WTC11 (cell line): ENCODE results near the gene YY2. TPM values are rescaled to one million over a fixed set of nuclear protein-coding genes. Genes with fewer than 3 reads are reported as not detected.

ENCODE experiments used
- ATAC-seq: fragments of 200-7000 bp; cut with Tn5 transposase; 2 replicates; pipeline ENCODE4 v1.10.0; 2021; ENCODE audit warnings: mild to moderate bottlenecking, moderate library complexity
- CTCF ChIA-PET: fragments of 300-600 bp; sonication (Branson Sonifier 250); formaldehyde crosslinking; loops from one replicate; lab custom pipeline; 2021; ENCODE audit warnings: antibody characterized with exemption; lab: Charles Lee
- POLR2A ChIA-PET: fragments of 350-600 bp; sonication (Branson Sonifier 250); formaldehyde crosslinking; loops from one replicate; lab custom pipeline; 2021; ENCODE audit warnings: antibody characterized with exemption; lab: Charles Lee
- DNase-seq: peaks from one replicate; pipeline ENCODE4 v3.0.0; 2021; ENCODE audit warnings: low spot score
- H3K27ac Mint-ChIP-seq: 2 replicates; pipeline ENCODE4 v1.8.0; 2021; ENCODE audit warnings: mixed read lengths
- H3K27me3 Mint-ChIP-seq: 2 replicates; pipeline ENCODE4 v1.8.0; 2021; ENCODE audit warnings: low read depth, mild to moderate bottlenecking, moderate library complexity, mixed read lengths
- H3K36me3 Mint-ChIP-seq: 2 replicates; pipeline ENCODE4 v1.8.0; 2021; ENCODE audit warnings: mixed read lengths
- H3K4me1 Mint-ChIP-seq: 2 replicates; pipeline ENCODE4 v1.8.0; 2022; ENCODE audit warnings: mixed read lengths
- H3K4me3 Mint-ChIP-seq: 2 replicates; pipeline ENCODE4 v1.8.0; 2021; ENCODE audit warnings: mild to moderate bottlenecking, moderate library complexity, mixed read lengths
- H3K9me3 Mint-ChIP-seq: 2 replicates; pipeline ENCODE4 v1.8.0; 2021; ENCODE audit warnings: mixed read lengths
- CREM ChIP-seq: sonication (generic); formaldehyde crosslinking; IDR thresholded peaks from 2 replicates; pipeline ENCODE4 v1.8.1; 2022; ENCODE audit warnings: mild to moderate bottlenecking, missing genetic modification reagents, moderate library complexity
- ESRRA ChIP-seq: sonication (generic); formaldehyde crosslinking; IDR thresholded peaks from 2 replicates; pipeline ENCODE4 v1.8.1; 2022; ENCODE audit warnings: mild to moderate bottlenecking, missing genetic modification reagents, borderline replicate concordance
- MYBL2 ChIP-seq: sonication (generic); formaldehyde crosslinking; IDR thresholded peaks from 2 replicates; pipeline ENCODE4 v1.8.1; 2023; ENCODE audit warnings: mild to moderate bottlenecking, moderate library complexity, missing genetic modification reagents
- NFE2L1 ChIP-seq: sonication (generic); formaldehyde crosslinking; IDR thresholded peaks from 2 replicates; pipeline ENCODE4 v1.8.1; 2023; ENCODE audit warnings: missing genetic modification reagents
- RELA ChIP-seq: sonication (generic); formaldehyde crosslinking; IDR thresholded peaks from 2 replicates; pipeline ENCODE4 v1.8.1; 2022; ENCODE audit warnings: missing genetic modification reagents, mild to moderate bottlenecking, borderline replicate concordance
- SMAD4 ChIP-seq: sonication (generic); formaldehyde crosslinking; IDR thresholded peaks from 2 replicates; pipeline ENCODE4 v1.8.0; 2022; ENCODE audit warnings: mild to moderate bottlenecking, missing genetic modification reagents
- TEAD1 ChIP-seq: sonication (generic); formaldehyde crosslinking; IDR thresholded peaks from 2 replicates; pipeline ENCODE4 v1.8.0; 2022; ENCODE audit warnings: mild to moderate bottlenecking, missing genetic modification reagents
- TEAD4 ChIP-seq: sonication (generic); formaldehyde crosslinking; IDR thresholded peaks from 2 replicates; pipeline ENCODE4 v1.8.0; 2022; ENCODE audit warnings: mild to moderate bottlenecking, missing genetic modification reagents
- TP53 ChIP-seq: sonication (generic); formaldehyde crosslinking; IDR thresholded peaks from 2 replicates; pipeline ENCODE4 v1.8.1; 2023; ENCODE audit warnings: mild to moderate bottlenecking, missing genetic modification reagents
- ZNF416 ChIP-seq: fragments of 250-450 bp; sonication (Bioruptor Pico); IDR thresholded peaks from 2 replicates; pipeline ENCODE4 v1.9.0; 2021; ENCODE audit warnings: mild to moderate bottlenecking, inconsistent platforms
- ZNF423 ChIP-seq: fragments of 250-450 bp; sonication (Bioruptor Pico); IDR thresholded peaks from 2 replicates; pipeline ENCODE4 v2.1.2; 2022; ENCODE audit warnings: mild to moderate bottlenecking, moderate library complexity
- total RNA-seq: library from RNA; stranded (reverse); gene quantifications from 3 replicates; pipeline ENCODE4 v1.2.3, GENCODE V29; 2021
- TF ChIP-seq, protein P1 (sequence below): sonication (generic); formaldehyde crosslinking; IDR thresholded peaks from 2 replicates; pipeline ENCODE4 v1.8.1; 2022; ENCODE audit warnings: mild to moderate bottlenecking, missing genetic modification reagents, moderate library complexity, borderline replicate concordance
- TF ChIP-seq, protein P2 (sequence below): sonication (generic); formaldehyde crosslinking; IDR thresholded peaks from 2 replicates; pipeline ENCODE4 v1.8.1; 2023; ENCODE audit warnings: mild to moderate bottlenecking, missing genetic modification reagents, moderate library complexity
- TF ChIP-seq, protein P3 (sequence below): fragments of 200-600 bp; IDR thresholded peaks from 2 replicates; pipeline ENCODE4 v1.8.0; 2022; ENCODE audit warnings: antibody characterized with exemption
- TF ChIP-seq, protein P4 (sequence below): fragments of 250-450 bp; sonication (Bioruptor Pico); IDR thresholded peaks from 2 replicates; pipeline ENCODE4 v1.9.0; 2021; ENCODE audit warnings: moderate library complexity, mild to moderate bottlenecking, inconsistent platforms, borderline replicate concordance
- TF ChIP-seq, protein P5 (sequence below): sonication (generic); formaldehyde crosslinking; IDR thresholded peaks from 2 replicates; pipeline ENCODE4 v1.8.0; 2022; ENCODE audit warnings: mild to moderate bottlenecking, missing genetic modification reagents
- TF ChIP-seq, protein P6 (sequence below): sonication (generic); formaldehyde crosslinking; conservative IDR thresholded peaks from 2 replicates; pipeline ENCODE4 v1.8.1; 2022; ENCODE audit warnings: mild to moderate bottlenecking, missing genetic modification reagents
- TF ChIP-seq, protein P7 (sequence below): sonication (generic); formaldehyde crosslinking; IDR thresholded peaks from 2 replicates; pipeline ENCODE4 v1.8.1; 2022; ENCODE audit warnings: mild to moderate bottlenecking, moderate library complexity, missing genetic modification reagents
- TF ChIP-seq, protein P8 (sequence below): sonication (generic); formaldehyde crosslinking; IDR thresholded peaks from 2 replicates; pipeline ENCODE4 v1.8.0; 2022; ENCODE audit warnings: mild to moderate bottlenecking, missing genetic modification reagents
- TF ChIP-seq, protein P9 (sequence below): sonication (generic); formaldehyde crosslinking; IDR thresholded peaks from 2 replicates; pipeline ENCODE4 v1.8.0; 2022; ENCODE audit warnings: mild to moderate bottlenecking, missing genetic modification reagents
- TF ChIP-seq, protein P10 (sequence below): fragments of 250-450 bp; sonication (Bioruptor Pico); IDR thresholded peaks from 2 replicates; pipeline ENCODE4 v1.8.0; 2021; ENCODE audit warnings: mild to moderate bottlenecking

YY2 gene
- total RNA-seq, 1 experiment from 2014 or later, result 1.4 TPM

DNA sequence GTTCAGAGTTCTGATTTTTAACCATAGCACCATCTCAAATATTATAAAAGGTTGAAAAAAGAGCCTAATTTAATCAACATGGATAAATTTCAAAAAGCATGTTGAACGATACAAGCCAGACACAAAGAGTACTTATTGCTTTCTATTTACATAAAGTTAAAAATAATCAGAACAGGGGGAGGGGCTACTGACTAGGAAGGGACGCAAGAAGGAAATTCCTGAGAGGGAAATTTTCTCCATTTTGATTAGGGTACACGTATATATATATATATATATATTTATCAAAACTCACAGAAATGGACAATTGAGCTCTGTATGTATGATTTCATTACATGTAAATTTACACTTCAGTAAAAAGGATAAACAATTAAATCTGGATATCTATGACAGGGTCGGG, 16.9 kb upstream of the YY2 start:
- POLR2A ChIA-PET, result interaction anchor here (0.9 kb wide), 1 partner anchor 133 kb away, joined by 5 read pairs; no protein-coding TSS in a partner anchor
- no peak for ATAC-seq
- Mint-ChIP-seq H3K36me3 (peaks cover 2% of the 10 kb centered on the region), H3K27ac (no peak overlapping the region), H3K27me3 (no peaks in the 10 kb centered on the region), H3K9me3 (no peaks in the 10 kb centered on the region), H3K4me3 (peak overlapping the region; percentile 86), H3K4me1 (peaks cover 11% of the 10 kb centered on the region)
- CTCF ChIA-PET, result no interaction called here
- DNase-seq, result no peak
- no peak for TF ChIP-seq ZNF423
- no peak for TF ChIP-seq ESRRA (CRISPR knock-in tag)
- TF ChIP-seq, protein P1, sequence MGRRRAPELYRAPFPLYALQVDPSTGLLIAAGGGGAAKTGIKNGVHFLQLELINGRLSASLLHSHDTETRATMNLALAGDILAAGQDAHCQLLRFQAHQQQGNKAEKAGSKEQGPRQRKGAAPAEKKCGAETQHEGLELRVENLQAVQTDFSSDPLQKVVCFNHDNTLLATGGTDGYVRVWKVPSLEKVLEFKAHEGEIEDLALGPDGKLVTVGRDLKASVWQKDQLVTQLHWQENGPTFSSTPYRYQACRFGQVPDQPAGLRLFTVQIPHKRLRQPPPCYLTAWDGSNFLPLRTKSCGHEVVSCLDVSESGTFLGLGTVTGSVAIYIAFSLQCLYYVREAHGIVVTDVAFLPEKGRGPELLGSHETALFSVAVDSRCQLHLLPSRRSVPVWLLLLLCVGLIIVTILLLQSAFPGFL (CRISPR knock-in tag), result no peak
- TF ChIP-seq, protein P2, sequence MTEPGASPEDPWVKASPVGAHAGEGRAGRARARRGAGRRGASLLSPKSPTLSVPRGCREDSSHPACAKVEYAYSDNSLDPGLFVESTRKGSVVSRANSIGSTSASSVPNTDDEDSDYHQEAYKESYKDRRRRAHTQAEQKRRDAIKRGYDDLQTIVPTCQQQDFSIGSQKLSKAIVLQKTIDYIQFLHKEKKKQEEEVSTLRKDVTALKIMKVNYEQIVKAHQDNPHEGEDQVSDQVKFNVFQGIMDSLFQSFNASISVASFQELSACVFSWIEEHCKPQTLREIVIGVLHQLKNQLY (CRISPR knock-in tag), result no peak
- TF ChIP-seq RELA (CRISPR knock-in tag), result no peak
- no peak for TF ChIP-seq ZNF416 (CRISPR knock-in tag)
- TF ChIP-seq MYBL2, result no peak
- TF ChIP-seq, protein P3, sequence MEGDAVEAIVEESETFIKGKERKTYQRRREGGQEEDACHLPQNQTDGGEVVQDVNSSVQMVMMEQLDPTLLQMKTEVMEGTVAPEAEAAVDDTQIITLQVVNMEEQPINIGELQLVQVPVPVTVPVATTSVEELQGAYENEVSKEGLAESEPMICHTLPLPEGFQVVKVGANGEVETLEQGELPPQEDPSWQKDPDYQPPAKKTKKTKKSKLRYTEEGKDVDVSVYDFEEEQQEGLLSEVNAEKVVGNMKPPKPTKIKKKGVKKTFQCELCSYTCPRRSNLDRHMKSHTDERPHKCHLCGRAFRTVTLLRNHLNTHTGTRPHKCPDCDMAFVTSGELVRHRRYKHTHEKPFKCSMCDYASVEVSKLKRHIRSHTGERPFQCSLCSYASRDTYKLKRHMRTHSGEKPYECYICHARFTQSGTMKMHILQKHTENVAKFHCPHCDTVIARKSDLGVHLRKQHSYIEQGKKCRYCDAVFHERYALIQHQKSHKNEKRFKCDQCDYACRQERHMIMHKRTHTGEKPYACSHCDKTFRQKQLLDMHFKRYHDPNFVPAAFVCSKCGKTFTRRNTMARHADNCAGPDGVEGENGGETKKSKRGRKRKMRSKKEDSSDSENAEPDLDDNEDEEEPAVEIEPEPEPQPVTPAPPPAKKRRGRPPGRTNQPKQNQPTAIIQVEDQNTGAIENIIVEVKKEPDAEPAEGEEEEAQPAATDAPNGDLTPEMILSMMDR, result no peak
- TF ChIP-seq TP53, result no peak
- no peak for TF ChIP-seq TEAD1
- TF ChIP-seq, protein P4, sequence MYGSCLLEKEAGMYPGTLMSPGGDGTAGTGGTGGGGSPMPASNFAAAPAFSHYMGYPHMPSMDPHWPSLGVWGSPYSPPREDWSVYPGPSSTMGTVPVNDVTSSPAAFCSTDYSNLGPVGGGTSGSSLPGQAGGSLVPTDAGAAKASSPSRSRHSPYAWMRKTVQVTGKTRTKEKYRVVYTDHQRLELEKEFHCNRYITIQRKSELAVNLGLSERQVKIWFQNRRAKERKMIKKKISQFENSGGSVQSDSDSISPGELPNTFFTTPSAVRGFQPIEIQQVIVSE, result no peak
- TF ChIP-seq SMAD4 (CRISPR knock-in tag), result no peak
- TF ChIP-seq TEAD4 (CRISPR knock-in tag), result no peak

DNA sequence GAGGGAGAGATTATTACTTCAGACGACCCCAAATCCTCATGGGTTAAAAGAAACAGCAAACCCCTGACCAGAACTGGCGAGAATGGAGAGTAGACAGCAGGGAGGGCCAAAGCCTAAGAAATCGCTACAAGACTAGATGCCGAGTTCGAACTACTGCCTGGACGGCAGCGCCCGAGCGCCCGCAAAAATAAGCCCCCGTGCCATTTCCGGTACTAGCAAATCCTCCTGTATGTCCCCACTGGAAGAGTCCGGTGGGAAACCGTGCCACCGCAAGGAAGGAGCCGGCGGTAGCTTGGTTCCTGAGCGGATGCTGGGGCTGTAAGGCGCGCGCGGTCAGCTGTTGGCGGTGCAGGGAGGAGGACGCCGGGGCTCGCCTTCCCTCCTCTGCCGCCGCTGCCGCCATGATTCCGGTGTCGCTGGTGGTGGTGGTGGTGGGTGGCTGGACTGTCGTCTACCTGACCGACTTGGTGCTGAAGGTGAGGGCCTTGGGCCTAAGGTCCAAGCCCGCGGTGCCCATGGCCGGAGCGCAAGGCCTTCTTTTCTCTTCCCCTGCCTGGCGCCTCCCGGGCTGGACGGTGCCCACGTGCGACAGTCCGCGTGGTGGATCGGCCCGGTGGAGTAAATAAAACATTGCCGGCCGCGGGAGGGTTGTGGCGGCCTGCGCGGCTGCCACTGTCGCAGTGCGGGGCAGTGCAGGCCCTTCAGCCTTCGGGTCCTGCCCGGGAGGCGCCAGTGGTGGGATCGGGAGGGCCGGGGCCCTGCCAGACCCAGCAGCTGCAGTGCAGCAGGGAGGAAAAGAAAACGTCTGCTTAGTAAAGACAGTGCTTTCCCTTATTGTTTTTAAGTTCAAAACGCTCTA, 16.2 kb upstream of the YY2 start, which contains the start of gene MBTPS2:
Gene MBTPS2 (plus strand): TSS at position 284 of the 859 bp plus-strand sequence. CDS start 118 bp downstream, at position 402.
- Mint-ChIP-seq H3K4me3 (peak within 1 kb of the TSS; percentile 86), H3K9me3 (no peaks in the 10 kb centered on the region), H3K36me3 (peaks cover 2% of the 10 kb centered on the region), H3K4me1 (peaks cover 11% of the 10 kb centered on the region), H3K27ac (no peak within 1 kb of the TSS), H3K27me3 (no peaks in the 10 kb centered on the region)
- ChIA-PET CTCF (no interaction called here), POLR2A (interaction anchor here (0.9 kb wide), 1 partner anchor 133 kb away, joined by 5 read pairs; no protein-coding TSS in a partner anchor)
- DNase-seq (peak; percentile 81), ATAC-seq (peak; percentile 88)
- no peak for TF ChIP-seq NFE2L1 (CRISPR knock-in tag)
- TF ChIP-seq, protein P5, sequence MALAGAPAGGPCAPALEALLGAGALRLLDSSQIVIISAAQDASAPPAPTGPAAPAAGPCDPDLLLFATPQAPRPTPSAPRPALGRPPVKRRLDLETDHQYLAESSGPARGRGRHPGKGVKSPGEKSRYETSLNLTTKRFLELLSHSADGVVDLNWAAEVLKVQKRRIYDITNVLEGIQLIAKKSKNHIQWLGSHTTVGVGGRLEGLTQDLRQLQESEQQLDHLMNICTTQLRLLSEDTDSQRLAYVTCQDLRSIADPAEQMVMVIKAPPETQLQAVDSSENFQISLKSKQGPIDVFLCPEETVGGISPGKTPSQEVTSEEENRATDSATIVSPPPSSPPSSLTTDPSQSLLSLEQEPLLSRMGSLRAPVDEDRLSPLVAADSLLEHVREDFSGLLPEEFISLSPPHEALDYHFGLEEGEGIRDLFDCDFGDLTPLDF (CRISPR knock-in tag), result no peak
- TF ChIP-seq, protein P3, result no peak
- TF ChIP-seq, protein P6, sequence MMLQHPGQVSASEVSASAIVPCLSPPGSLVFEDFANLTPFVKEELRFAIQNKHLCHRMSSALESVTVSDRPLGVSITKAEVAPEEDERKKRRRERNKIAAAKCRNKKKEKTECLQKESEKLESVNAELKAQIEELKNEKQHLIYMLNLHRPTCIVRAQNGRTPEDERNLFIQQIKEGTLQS, result no peak
- no peak for TF ChIP-seq ESRRA (CRISPR knock-in tag)
- TF ChIP-seq, protein P7, sequence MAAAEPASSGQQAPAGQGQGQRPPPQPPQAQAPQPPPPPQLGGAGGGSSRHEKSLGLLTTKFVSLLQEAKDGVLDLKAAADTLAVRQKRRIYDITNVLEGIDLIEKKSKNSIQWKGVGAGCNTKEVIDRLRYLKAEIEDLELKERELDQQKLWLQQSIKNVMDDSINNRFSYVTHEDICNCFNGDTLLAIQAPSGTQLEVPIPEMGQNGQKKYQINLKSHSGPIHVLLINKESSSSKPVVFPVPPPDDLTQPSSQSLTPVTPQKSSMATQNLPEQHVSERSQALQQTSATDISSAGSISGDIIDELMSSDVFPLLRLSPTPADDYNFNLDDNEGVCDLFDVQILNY (CRISPR knock-in tag), result no peak
- TF ChIP-seq, protein P8, sequence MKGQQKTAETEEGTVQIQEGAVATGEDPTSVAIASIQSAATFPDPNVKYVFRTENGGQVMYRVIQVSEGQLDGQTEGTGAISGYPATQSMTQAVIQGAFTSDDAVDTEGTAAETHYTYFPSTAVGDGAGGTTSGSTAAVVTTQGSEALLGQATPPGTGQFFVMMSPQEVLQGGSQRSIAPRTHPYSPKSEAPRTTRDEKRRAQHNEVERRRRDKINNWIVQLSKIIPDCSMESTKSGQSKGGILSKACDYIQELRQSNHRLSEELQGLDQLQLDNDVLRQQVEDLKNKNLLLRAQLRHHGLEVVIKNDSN (CRISPR knock-in tag), result peak; percentile 49; the same call in 1 of the 2 replicates
- TF ChIP-seq CREM, result peak; percentile 30; the same call in 1 of the 2 replicates
- TF ChIP-seq, protein P9, sequence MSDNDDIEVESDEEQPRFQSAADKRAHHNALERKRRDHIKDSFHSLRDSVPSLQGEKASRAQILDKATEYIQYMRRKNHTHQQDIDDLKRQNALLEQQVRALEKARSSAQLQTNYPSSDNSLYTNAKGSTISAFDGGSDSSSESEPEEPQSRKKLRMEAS (CRISPR knock-in tag), result peak; percentile 71
- TF ChIP-seq, protein P2 (CRISPR knock-in tag), result no peak
- TF ChIP-seq, protein P10, sequence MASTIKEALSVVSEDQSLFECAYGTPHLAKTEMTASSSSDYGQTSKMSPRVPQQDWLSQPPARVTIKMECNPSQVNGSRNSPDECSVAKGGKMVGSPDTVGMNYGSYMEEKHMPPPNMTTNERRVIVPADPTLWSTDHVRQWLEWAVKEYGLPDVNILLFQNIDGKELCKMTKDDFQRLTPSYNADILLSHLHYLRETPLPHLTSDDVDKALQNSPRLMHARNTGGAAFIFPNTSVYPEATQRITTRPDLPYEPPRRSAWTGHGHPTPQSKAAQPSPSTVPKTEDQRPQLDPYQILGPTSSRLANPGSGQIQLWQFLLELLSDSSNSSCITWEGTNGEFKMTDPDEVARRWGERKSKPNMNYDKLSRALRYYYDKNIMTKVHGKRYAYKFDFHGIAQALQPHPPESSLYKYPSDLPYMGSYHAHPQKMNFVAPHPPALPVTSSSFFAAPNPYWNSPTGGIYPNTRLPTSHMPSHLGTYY (CRISPR knock-in tag), result no peak
